ENCODE results near the gene CATSPERD.

- no peak for TF ChIP-seq CTCF (conservative IDR thresholded peaks at IDR 0.05; ENCODE audit: low read depth, low read length)
- TF ChIP-seq POLR2A (IDR thresholded peaks at IDR 0.05; ENCODE audit: low read depth, low read length) = no peak
- TF ChIP-seq CEBPB (IDR thresholded peaks at IDR 0.05; ENCODE audit: low read depth, low read length) = no peak
- TF ChIP-seq, protein P1, sequence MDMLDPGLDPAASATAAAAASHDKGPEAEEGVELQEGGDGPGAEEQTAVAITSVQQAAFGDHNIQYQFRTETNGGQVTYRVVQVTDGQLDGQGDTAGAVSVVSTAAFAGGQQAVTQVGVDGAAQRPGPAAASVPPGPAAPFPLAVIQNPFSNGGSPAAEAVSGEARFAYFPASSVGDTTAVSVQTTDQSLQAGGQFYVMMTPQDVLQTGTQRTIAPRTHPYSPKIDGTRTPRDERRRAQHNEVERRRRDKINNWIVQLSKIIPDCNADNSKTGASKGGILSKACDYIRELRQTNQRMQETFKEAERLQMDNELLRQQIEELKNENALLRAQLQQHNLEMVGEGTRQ (IDR thresholded peaks at IDR 0.05; ENCODE audit: low read depth, low read length) = no peak
- no peak for TF ChIP-seq MAZ (IDR thresholded peaks at IDR 0.05; ENCODE audit: borderline replicate concordance, low read depth, low read length)
- no peak for TF ChIP-seq MXI1 (IDR thresholded peaks at IDR 0.05; ENCODE audit: borderline replicate concordance, low read depth, low read length)
- TF ChIP-seq, protein P2, sequence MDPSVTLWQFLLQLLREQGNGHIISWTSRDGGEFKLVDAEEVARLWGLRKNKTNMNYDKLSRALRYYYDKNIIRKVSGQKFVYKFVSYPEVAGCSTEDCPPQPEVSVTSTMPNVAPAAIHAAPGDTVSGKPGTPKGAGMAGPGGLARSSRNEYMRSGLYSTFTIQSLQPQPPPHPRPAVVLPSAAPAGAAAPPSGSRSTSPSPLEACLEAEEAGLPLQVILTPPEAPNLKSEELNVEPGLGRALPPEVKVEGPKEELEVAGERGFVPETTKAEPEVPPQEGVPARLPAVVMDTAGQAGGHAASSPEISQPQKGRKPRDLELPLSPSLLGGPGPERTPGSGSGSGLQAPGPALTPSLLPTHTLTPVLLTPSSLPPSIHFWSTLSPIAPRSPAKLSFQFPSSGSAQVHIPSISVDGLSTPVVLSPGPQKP (IDR thresholded peaks at IDR 0.05; ENCODE audit: borderline replicate concordance, low read depth, low read length) = no peak
- TF ChIP-seq NFE2L2 (IDR thresholded peaks at IDR 0.05; ENCODE audit: low read depth, low read length) = no peak
- TF ChIP-seq FOS (IDR thresholded peaks at IDR 0.05; ENCODE audit: low read depth, low read length) = no peak
- no peak for TF ChIP-seq CHD1 (IDR thresholded peaks at IDR 0.05; ENCODE audit: low read depth, low read length)
- no peak for TF ChIP-seq RAD21 (IDR thresholded peaks at IDR 0.05; ENCODE audit: low read length)
Measured at GRCh38 chr19:5695649-5696195, 24.7 kb upstream of the CATSPERD start.
